WTC11 (cell line): Measurements from ENCODE around the gene TEX44. TPM values are rescaled to one million over a fixed set of nuclear protein-coding genes. Genes with fewer than 3 reads are reported as not detected.

ENCODE experiments used
- ATF1 ChIP-seq: sonication (generic); formaldehyde crosslinking; IDR thresholded peaks from 2 replicates; pipeline ENCODE4 v1.8.1; 2023; ENCODE audit warnings: mild to moderate bottlenecking, moderate library complexity, missing genetic modification reagents
- ATF2 ChIP-seq: sonication (generic); formaldehyde crosslinking; IDR thresholded peaks from 2 replicates; pipeline ENCODE4 v1.8.1; 2022; ENCODE audit warnings: low read depth, missing genetic modification reagents, borderline replicate concordance
- CREM ChIP-seq: sonication (generic); formaldehyde crosslinking; IDR thresholded peaks from 2 replicates; pipeline ENCODE4 v1.8.1; 2022; ENCODE audit warnings: mild to moderate bottlenecking, missing genetic modification reagents, moderate library complexity
- ELF4 ChIP-seq: sonication (generic); formaldehyde crosslinking; IDR thresholded peaks from 2 replicates; pipeline ENCODE4 v1.8.1; 2022; ENCODE audit warnings: low read depth, mild to moderate bottlenecking, moderate library complexity, missing genetic modification reagents
- ESRRA ChIP-seq: sonication (generic); formaldehyde crosslinking; IDR thresholded peaks from 2 replicates; pipeline ENCODE4 v1.8.1; 2022; ENCODE audit warnings: mild to moderate bottlenecking, missing genetic modification reagents, borderline replicate concordance
- HMGXB4 ChIP-seq: sonication (generic); formaldehyde crosslinking; IDR thresholded peaks from 2 replicates; pipeline ENCODE4 v1.8.1; 2023; ENCODE audit warnings: mild to moderate bottlenecking, moderate library complexity, missing genetic modification reagents
- JUN ChIP-seq: sonication (generic); formaldehyde crosslinking; IDR thresholded peaks from 2 replicates; pipeline ENCODE4 v1.8.0; 2023; ENCODE audit warnings: mild to moderate bottlenecking, missing genetic modification reagents
- KAT7 ChIP-seq: sonication (generic); formaldehyde crosslinking; IDR thresholded peaks from 2 replicates; pipeline ENCODE4 v1.8.1; 2023; ENCODE audit warnings: missing genetic modification reagents, mild to moderate bottlenecking, borderline replicate concordance
- MLX ChIP-seq: sonication (generic); formaldehyde crosslinking; IDR thresholded peaks from 2 replicates; pipeline ENCODE4 v1.8.1; 2023; ENCODE audit warnings: mild to moderate bottlenecking, missing genetic modification reagents, moderate library complexity
- MYBL2 ChIP-seq: sonication (generic); formaldehyde crosslinking; IDR thresholded peaks from 2 replicates; pipeline ENCODE4 v1.8.1; 2023; ENCODE audit warnings: mild to moderate bottlenecking, moderate library complexity, missing genetic modification reagents
- NFE2L1 ChIP-seq: sonication (generic); formaldehyde crosslinking; IDR thresholded peaks from 2 replicates; pipeline ENCODE4 v1.8.1; 2023; ENCODE audit warnings: missing genetic modification reagents
- PRDM15 ChIP-seq: sonication (generic); formaldehyde crosslinking; IDR thresholded peaks from 2 replicates; pipeline ENCODE4 v1.8.0; 2022; ENCODE audit warnings: missing genetic modification reagents
- RELA ChIP-seq: sonication (generic); formaldehyde crosslinking; IDR thresholded peaks from 2 replicates; pipeline ENCODE4 v1.8.1; 2022; ENCODE audit warnings: missing genetic modification reagents, mild to moderate bottlenecking, borderline replicate concordance
- SMAD3 ChIP-seq: sonication (generic); formaldehyde crosslinking; IDR thresholded peaks from 2 replicates; pipeline ENCODE4 v1.8.0; 2022; ENCODE audit warnings: missing genetic modification reagents, mild to moderate bottlenecking, borderline replicate concordance
- TEAD1 ChIP-seq: sonication (generic); formaldehyde crosslinking; IDR thresholded peaks from 2 replicates; pipeline ENCODE4 v1.8.0; 2022; ENCODE audit warnings: mild to moderate bottlenecking, missing genetic modification reagents
- USF2 ChIP-seq: sonication (generic); formaldehyde crosslinking; IDR thresholded peaks from 2 replicates; pipeline ENCODE4 v1.8.1; 2023; ENCODE audit warnings: mild to moderate bottlenecking, missing genetic modification reagents, moderate library complexity
- ZNF263 ChIP-seq: sonication (generic); formaldehyde crosslinking; IDR thresholded peaks from 2 replicates; pipeline ENCODE4 v1.8.1; 2022; ENCODE audit warnings: low read depth, mild to moderate bottlenecking, moderate library complexity, missing genetic modification reagents
- total RNA-seq: library from RNA; stranded (reverse); gene quantifications from 3 replicates; pipeline ENCODE4 v1.2.3, GENCODE V29; 2021
- TF ChIP-seq, protein P1 (sequence below): sonication (generic); formaldehyde crosslinking; IDR thresholded peaks from 2 replicates; pipeline ENCODE4 v1.8.1; 2023; ENCODE audit warnings: mild to moderate bottlenecking, missing genetic modification reagents, borderline replicate concordance
- TF ChIP-seq, protein P2 (sequence below): sonication (generic); formaldehyde crosslinking; IDR thresholded peaks from 2 replicates; pipeline ENCODE4 v1.8.0; 2023; ENCODE audit warnings: mild to moderate bottlenecking, missing genetic modification reagents

The TEX44 gene
- total RNA-seq, 1 experiment from 2014 or later, result not detected

DNA sequence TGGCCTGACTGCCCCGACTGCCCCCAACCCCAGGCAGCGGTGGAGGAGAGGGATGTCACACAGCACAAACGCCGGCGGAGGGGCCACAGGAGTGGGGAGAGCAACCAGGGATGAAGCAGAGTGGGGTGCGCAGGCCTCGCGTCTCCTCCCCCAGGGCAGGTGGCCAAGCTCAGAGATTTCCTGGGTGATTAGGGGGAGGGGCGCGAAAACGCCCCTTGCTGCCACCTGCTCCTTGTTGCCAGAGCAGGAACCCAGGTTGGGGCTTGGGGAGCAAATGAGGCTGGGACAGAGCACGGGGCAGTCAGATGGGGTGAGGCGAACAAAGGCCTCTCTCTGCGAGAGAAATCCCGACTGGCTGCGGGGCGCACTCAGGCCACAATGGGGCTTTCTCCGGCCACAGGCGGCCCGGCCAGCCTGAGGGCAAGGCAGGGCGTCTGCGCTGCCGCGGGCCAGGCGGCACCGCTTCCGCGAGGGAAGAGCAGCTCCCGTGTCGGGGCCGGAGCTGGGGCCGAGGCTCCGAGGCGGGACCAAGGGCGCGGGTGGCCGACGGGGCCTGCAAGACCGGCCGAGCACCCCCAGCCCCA lies 11.5 kb downstream of the TEX44 start (continued):
- TF ChIP-seq, protein P1, sequence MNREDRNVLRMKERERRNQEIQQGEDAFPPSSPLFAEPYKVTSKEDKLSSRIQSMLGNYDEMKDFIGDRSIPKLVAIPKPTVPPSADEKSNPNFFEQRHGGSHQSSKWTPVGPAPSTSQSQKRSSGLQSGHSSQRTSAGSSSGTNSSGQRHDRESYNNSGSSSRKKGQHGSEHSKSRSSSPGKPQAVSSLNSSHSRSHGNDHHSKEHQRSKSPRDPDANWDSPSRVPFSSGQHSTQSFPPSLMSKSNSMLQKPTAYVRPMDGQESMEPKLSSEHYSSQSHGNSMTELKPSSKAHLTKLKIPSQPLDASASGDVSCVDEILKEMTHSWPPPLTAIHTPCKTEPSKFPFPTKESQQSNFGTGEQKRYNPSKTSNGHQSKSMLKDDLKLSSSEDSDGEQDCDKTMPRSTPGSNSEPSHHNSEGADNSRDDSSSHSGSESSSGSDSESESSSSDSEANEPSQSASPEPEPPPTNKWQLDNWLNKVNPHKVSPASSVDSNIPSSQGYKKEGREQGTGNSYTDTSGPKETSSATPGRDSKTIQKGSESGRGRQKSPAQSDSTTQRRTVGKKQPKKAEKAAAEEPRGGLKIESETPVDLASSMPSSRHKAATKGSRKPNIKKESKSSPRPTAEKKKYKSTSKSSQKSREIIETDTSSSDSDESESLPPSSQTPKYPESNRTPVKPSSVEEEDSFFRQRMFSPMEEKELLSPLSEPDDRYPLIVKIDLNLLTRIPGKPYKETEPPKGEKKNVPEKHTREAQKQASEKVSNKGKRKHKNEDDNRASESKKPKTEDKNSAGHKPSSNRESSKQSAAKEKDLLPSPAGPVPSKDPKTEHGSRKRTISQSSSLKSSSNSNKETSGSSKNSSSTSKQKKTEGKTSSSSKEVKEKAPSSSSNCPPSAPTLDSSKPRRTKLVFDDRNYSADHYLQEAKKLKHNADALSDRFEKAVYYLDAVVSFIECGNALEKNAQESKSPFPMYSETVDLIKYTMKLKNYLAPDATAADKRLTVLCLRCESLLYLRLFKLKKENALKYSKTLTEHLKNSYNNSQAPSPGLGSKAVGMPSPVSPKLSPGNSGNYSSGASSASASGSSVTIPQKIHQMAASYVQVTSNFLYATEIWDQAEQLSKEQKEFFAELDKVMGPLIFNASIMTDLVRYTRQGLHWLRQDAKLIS (CRISPR knock-in tag), result no peak
- 0 out of 2 replicates have a peak, but pooled peaks have one; percentile 20 for TF ChIP-seq TEAD1 (CRISPR knock-in tag)
- 0 out of 2 replicates have a peak, but pooled peaks have one; percentile 19 for TF ChIP-seq SMAD3
- no peak for TF ChIP-seq MLX (CRISPR knock-in tag)
- TF ChIP-seq NFE2L1, result no peak; the same call in 1 of the 2 replicates
- TF ChIP-seq KAT7 (CRISPR knock-in tag), result no peak
- TF ChIP-seq JUN (CRISPR knock-in tag), result no peak
- TF ChIP-seq USF2 (CRISPR knock-in tag), result no peak
- TF ChIP-seq PRDM15, result no peak
- no peak for TF ChIP-seq ESRRA (CRISPR knock-in tag)
- TF ChIP-seq ATF2 (CRISPR knock-in tag), result no peak
- TF ChIP-seq ZNF263, result no peak
- TF ChIP-seq ELF4 (CRISPR knock-in tag), result no peak
- no peak for TF ChIP-seq MYBL2 (CRISPR knock-in tag)
- 0 out of 2 replicates have a peak, but pooled peaks have one; percentile 66 for TF ChIP-seq RELA (CRISPR knock-in tag)
- no peak for TF ChIP-seq ATF1 (CRISPR knock-in tag)
- TF ChIP-seq CREM, result 0 out of 2 replicates have a peak, but pooled peaks have one; percentile 14
- 0 out of 2 replicates have a peak, but pooled peaks have one; percentile 28 for TF ChIP-seq HMGXB4
- TF ChIP-seq, protein P2, sequence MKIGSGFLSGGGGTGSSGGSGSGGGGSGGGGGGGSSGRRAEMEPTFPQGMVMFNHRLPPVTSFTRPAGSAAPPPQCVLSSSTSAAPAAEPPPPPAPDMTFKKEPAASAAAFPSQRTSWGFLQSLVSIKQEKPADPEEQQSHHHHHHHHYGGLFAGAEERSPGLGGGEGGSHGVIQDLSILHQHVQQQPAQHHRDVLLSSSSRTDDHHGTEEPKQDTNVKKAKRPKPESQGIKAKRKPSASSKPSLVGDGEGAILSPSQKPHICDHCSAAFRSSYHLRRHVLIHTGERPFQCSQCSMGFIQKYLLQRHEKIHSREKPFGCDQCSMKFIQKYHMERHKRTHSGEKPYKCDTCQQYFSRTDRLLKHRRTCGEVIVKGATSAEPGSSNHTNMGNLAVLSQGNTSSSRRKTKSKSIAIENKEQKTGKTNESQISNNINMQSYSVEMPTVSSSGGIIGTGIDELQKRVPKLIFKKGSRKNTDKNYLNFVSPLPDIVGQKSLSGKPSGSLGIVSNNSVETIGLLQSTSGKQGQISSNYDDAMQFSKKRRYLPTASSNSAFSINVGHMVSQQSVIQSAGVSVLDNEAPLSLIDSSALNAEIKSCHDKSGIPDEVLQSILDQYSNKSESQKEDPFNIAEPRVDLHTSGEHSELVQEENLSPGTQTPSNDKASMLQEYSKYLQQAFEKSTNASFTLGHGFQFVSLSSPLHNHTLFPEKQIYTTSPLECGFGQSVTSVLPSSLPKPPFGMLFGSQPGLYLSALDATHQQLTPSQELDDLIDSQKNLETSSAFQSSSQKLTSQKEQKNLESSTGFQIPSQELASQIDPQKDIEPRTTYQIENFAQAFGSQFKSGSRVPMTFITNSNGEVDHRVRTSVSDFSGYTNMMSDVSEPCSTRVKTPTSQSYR (CRISPR knock-in tag), result peak; percentile 14; the same call in 1 of the 2 replicates
